GM18505 (cell line): ENCODE results near the gene SUV39H2.
"Not testable (repeated sequence)": the region's sequence is repeated elsewhere in the genome, so short reads cannot be mapped to it uniquely, and the experiment has no call there.

Experiments used
- ATAC-seq: cut with Tn5 transposase; IDR thresholded peaks from one replicate; pipeline ENCODE4 v1.9.1; 2021; ENCODE audit not compliant: unreplicated experiment
- POLR2A ChIP-seq: IDR thresholded peaks from 4 replicates; pipeline ENCODE4 v1.6.1; 2011; ENCODE audit warnings: borderline replicate concordance; ENCODE audit not compliant: insufficient read depth, insufficient read length; ENCODE audit errors: extremely low read depth

SUV39H2 gene

DNA sequence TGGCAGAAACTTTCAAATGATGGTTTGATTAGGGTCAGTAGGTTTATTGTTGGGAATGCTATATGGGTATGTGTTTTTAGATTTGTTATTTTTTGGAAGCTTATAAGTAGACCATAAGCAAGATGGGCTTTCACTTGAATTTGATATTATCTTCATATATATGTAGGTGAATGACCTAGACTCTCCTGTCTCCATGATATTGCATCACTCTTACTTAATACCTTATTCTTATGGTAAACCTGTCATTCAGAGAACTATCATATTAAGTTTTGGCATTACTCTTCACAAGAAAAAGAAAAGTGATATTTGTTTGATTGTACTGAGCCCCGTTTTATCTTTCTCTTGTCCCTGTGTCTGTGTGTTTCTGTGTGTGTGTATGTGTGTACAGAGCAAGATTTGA is 23.2 kb upstream of the SUV39H2 start:
- no peak for TF ChIP-seq POLR2A
- no peak for ATAC-seq

- TF ChIP-seq POLR2A: no peak
- ATAC-seq: no peak
Measured at GRCh38 chr10:14858338-14858960, 20.2 kb upstream of the SUV39H2 start.

GRCh38 chr10:14859043-14859442 is 19.6 kb upstream of the SUV39H2 start:
- no peak for ATAC-seq
- TF ChIP-seq POLR2A: no peak

DNA sequence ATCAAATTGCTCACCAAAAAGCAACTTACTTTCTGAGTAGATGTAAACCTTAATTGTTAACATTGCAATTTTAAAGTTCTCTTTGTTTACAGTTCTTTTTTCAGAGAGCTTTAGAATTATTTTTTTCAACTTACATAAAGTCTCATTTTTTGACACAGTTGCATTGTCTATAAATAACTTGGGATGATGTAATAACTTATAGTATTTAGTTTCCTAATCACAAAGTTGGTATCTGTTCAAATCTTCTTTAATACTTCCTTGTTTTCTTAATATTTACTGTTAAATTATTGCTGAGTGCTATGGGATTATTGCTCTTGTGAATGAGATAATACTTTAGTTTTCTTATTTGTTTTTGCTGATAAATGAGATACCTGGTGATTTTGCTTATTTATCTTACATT is 18.9 kb upstream of the SUV39H2 start:
- ATAC-seq: no peak
- no peak for TF ChIP-seq POLR2A

- no peak for ATAC-seq
- no peak for TF ChIP-seq POLR2A
Measured at GRCh38 chr10:14860791-14861190, 17.9 kb upstream of the SUV39H2 start.

DNA sequence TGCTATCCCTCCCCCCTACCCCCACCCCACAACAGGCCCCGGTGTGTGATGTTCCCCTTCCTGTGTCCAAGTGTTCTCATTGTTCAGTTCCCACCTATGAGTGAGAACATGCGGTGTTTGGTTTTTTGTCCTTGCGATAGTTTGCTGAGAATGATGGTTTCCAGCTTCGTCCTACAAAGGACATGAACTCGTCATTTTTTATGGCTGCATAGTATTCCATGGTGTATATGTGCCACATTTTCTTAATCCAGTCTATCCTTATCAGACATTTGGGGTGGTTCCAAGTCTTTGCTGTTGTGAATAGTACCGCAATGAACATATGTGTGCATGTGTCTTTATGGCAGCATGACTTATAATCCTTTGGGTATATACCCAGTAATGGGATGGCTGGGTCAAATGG is 14.2 kb upstream of the SUV39H2 start:
- not testable (repeated sequence) for ATAC-seq

DNA sequence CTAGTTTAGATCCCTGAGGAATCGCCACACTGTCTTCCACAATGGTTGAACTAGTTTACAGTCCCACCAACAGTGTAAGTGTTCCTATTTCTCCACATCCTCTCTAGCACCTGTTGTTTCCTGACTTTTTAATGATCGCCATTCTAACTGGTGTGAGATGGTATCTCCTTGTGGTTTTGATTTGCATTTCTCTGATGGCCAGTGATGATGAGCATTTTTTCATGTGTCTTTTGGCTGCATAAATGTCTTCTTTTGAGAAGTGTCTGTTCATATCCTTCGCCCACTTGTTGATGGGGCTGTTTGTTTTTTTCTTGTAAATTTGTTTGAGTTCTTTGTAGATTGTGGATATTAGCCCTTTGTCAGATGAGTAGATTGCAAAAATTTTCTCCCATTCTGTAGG is 13.8 kb upstream of the SUV39H2 start:
- ATAC-seq: not testable (repeated sequence)

DNA sequence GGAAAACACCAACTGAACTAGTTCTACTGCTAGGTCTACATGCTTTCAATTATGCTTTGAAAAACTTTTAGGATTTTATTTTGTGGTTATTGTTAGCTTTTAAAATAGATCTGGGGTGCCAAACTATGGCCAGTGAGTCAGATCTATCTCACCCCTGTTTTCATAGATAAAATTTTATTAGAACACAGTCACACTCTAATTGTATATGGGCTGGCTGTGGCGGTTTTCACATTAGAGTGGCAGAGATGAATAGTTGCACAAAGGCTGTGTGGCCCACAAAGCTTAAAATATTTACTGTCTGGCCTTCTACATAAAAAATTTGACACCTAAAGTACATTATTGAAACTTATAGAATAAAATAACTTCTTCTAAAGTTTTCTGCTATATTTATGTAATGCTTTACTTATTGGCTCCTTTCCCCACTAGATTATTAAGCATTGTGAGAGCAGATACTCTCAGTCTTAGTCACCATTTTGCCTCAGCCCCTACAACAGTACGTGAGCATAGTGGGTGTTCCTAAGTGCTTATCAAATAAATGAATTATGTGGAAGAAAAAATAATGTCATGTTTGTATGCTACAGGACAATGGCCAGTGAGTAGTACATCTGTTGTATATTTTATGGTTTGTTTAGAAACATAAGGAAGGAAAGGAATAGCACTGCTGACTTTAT is 5.4 kb upstream of the SUV39H2 start:
- peak; percentile 41 for ATAC-seq

DNA sequence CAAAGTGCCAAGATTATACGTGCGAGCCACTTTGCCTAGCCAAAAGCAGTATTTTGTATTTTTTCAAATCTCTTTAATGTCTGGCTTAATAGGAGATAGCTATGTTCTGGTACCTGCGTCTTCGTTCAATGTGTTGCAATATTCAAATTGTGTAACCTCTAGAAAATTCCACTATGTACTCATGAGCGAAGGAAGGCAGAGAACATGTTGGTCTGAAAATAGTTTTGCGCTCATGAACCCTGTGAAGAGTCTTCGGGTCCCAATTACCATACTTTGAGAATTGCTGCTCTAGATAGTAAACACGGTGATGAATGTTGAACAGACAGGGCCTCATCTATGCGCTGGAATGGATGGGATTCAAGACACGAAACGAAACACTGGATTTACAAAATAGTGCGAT is 2.7 kb upstream of the SUV39H2 start:
- no peak for TF ChIP-seq POLR2A
- no peak for ATAC-seq

More for the DNA sequence above, 5.4 kb upstream of the SUV39H2 start:
- no peak for TF ChIP-seq POLR2A

- no peak for TF ChIP-seq POLR2A
- ATAC-seq: no peak
Measured at GRCh38 chr10:14876764-14877163, 1.9 kb upstream of the SUV39H2 start.

- ATAC-seq: peak; percentile 27
Measured at GRCh38 chr10:14879124-14879927, 660 bp downstream of the SUV39H2 start.

GRCh38 chr10:14879928-14880193 is 1.2 kb downstream of the SUV39H2 start:
- no peak for ATAC-seq
- TF ChIP-seq POLR2A: no peak

More at GRCh38 chr10:14879124-14879927, 660 bp downstream of the SUV39H2 start:
- no peak for TF ChIP-seq POLR2A

DNA sequence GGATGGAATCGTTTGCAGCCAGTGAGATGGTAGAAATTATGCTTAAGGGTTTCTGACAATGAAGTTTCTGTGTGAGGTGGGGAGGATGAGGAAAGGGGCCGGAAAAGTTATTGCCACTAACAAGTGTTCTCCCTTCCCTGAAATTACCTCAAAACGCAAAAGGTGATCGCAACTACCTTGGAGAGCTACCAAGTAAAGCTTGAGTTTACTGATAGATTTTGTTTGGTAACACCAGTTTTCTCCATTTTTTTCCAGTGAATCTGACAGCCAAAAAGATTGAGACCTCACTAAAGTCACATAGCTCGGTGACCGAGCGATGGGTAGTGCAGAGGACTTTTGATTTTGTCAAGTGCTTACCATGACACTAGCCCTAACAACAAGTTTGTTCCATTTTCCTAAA is 1.6 kb downstream of the SUV39H2 start:
- no peak for TF ChIP-seq POLR2A
- no peak for ATAC-seq

DNA sequence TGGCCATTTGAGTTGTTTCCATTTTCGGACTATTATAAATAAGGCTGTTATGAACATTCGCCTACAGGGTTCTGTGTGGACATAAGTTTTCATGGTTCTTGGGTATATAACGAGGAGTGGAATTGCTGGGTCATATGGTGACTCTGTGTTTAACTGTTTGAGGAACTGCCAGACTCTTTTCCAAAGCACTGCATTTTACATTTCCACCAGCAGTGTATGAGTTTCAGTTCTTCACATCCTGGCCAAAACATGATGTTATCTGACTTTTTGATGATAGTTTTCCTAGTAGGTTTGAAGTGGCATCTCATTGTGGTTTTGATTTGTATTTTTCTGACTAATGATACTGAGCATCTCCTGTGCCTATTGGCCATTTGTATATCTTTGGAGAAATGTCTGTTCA is 5.4 kb downstream of the SUV39H2 start:
- ATAC-seq: no peak
- TF ChIP-seq POLR2A: no peak
